ENCODE results near the gene B3GALT4.

- TF ChIP-seq CTCF (IDR thresholded peaks at IDR 0.05) (no peak), POLR2A (IDR thresholded peaks at IDR 0.05) (no peak)
Observed at GRCh38 chr6:33288141-33288920, 11.4 kb downstream of the B3GALT4 start.

Measured in Peyer's patch (tissue), 4 donors.